Activated gamma-delta T cell treated with anti-CD3 and anti-CD28 coated beads, Interleukin-2, amount 50 U/mL, for 16 hours (primary cell): ENCODE measurements around the gene ENTPD2.
"Not testable (repeated sequence)": the region's sequence is repeated elsewhere in the genome, so short reads cannot be mapped to it uniquely, and the experiment has no call there.

Source experiments
- DNase-seq: peaks from one replicate; pipeline ENCODE4 v3.0.0-alpha.2; 2020; ENCODE audit warnings: low read depth

ENTPD2 gene

GRCh38 chr9:137064027-137064879, 10.4 kb upstream of the ENTPD2 start:
- DNase-seq, result no peak

DNA sequence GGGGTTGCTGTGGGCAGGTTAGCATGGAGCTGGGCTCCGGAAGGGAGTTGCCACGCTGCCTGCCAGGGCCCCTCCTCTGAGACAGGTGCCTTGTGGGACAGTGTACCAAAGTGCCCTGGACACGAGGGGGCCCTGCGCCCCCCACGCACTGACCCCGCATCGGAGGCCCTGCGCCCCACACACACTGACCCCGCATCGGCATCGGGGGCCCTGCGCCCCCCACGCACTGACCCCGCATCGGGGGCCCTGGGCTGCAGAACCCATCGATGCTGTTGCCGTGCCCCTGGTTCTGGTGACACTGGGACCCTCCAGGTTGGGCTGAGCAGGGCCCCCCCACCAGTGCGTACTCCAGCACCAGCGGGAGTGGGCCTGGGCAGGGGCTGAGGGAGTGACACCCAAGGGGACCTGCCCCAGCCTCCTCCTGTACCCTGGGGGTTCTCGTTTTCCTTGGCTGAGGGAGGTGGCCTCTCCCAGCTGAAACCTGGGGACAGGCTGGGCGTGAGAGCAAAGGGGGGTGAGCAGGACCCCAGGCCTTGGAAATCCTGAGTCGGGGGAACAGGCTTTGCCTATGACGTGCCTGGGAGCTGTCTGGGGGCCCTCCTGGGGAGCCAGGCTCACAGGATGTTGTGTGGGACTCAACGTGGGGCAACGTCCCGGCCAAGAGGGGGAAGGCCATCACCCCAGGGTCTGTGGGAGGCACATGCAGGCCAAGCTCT, 9.6 kb upstream of the ENTPD2 start:
- DNase-seq, result no peak

DNA sequence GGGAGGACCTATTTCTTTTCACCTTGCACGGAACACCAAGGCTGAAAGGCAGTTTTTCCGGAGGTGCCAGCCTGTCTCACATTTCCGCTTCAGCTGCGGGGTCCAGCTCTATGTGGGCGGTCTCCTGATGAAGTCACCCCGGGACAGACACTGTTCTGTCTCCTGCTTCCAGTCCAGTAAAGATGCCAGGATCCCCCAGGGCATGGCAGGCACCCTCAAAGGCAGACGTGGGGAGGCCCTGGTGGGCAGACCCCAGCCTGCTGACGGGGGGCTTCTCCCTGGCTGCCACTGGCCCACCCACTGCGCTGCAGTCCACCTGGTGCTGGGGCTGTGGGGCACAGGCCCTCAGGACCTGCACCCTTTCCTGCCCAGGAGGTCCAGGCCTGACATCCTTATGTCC, 8.9 kb upstream of the ENTPD2 start:
- DNase-seq, result not testable (repeated sequence)

- DNase-seq, result no peak
Observed at GRCh38 chr9:137062384-137062783, 8.5 kb upstream of the ENTPD2 start.

DNA sequence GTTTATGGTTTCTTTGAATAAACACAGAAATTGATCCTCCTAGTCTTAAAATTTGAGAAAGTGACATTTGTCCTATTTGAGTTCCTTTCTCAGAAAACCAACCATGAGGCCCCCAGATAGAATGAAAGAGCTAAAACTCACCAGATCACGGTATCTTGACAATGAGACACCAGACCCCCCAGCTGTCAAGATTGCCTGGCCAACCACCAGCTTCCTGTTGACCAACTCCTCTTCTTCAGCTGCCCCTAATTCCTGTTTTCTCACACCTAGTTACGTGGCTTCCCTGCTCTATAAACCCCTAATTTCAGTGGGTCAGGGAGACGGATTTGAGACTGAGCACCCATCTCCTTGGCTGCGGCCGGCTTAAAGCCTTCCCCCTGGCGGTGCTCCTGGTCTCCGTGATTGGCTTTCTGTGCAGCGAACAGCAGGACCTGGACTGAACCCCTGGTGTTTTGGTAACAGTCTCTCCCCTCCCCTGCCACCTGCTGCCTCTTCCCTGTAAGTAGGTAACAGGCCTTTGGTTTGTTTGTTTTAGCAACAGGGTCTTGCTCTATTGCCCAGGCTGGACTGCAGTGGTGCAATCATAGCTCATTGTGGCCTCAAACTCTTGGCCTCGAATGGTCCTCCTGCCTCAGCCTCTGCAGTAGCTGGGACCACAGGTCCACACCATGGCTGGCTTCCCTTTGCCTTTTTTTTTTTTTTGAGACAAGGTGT, 4.8 kb upstream of the ENTPD2 start:
- no peak for DNase-seq

DNA sequence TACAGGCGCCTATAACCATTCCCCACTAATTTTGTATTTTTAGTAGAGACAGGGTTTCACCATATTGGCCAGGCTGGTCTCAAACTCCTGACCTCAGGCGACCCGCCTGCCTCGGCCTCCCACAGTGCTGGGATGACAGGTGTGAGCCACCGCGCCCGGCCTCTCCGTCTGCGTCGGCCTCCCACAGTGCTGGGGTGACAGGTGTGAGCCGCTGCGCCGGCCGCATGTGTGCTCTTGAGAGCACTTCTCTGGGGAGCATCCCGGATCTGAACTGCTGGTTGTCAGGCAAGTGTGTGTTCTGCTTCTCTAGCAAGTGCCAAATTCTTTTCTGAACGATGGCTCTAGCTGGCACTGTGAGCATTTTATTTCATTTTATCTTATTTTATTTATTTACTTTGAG, 3.7 kb upstream of the ENTPD2 start:
- DNase-seq, result no peak

DNA sequence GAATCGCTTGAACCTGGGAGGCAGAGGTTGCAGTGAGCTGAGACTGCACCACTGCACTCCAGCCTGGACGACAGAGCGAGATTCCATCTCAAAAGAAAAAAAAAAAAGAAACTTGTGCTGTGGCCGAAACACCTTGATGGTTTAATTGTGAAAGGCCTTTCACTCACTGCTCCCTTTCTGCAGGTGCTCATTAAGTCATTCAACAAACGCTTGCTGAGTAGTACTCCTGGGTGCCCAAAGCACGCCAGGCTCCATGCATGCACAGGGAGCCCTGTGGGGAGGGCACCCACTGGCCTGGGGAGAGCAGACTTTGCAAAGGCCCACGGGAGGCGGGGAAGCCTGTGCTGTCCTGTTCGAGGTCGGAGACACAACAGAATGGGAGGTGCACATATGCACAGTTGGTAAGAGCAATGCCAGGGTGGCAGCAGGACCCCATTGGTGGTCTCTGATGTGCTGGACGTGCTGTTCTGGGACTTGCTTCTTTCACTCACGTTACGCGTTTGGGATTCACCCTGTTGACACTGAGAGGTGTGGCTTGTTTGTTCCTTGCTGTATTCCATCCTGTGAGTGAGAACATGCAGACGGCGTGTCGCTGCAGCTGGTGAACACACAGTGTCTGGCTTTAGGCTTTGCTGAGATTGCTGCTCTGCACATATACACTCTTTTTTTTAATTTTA, 3.0 kb upstream of the ENTPD2 start:
- no peak for DNase-seq

DNA sequence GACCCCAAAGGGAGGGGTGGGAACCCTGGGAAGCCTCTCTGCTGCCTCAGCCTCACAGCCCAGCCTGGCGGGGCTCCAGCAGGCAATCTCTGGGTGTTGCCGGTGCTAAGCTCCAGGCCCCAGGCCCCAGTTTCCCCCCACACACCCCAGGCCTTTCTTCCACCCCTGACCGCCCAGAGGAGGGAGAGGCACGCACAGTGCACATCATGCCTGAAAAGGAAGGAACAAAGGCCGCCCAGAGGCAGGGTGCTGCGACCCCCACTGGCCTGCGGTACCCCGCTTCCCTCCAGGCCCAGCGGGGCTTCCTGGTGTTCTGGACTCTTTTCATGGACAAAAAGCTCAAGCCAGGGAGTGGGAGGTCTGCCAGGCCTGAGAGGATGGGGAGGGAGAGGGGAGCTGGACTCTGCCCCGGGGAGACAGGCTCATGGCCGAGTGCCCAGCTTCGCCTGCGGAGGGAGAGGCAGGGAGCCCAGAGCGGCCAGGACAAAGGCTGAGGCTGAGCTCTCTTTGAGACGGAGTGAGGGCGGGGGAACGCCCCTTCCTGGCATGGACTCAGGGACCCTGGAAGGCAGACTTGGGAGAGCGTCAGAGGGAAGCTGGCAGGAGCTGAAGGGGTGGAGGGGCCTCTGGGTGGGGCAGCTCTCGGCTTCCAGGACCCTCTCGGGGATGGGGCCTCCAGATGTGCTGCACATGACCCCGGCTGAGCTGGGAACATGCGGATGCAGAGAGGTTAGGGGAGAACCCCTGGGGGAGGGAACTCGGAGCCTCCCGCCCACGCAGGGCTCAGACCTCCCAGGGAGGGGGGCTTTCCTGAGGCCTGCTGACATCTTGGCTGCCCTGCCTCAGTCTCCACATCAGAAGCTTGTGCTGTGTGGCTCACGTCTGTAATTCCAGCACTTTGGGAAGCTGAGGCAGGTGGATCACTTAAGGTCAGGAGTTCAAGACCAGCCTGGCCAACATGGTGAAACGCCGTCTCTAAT, 1.8 kb upstream of the ENTPD2 start:
- DNase-seq, result no peak

DNA sequence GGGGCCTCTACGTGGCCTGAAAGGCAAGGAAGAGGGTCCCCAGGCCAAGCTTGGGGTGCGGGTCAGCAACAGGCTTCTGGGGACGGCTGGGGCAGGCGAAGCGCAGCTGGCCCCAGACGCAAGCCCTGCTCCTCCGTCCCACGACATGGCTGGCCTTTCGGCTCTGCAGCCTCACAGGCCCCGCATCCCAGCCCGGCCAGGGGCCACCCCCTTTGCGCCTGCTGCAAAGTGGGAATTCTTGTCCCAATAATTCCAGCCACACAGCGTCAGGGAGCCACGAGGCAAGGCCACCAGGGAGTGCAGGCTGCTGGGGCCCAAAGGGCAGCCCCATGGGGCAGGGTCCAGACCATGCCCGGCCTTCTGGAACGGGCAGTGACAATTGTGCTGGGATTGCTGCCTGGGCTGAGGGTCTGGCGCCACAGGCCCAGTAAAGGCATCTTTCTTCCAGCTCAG, 1.1 kb upstream of the ENTPD2 start:
- DNase-seq, result no peak

- DNase-seq, result no peak
Observed at GRCh38 chr9:137052998-137053943, 590 bp downstream of the ENTPD2 start.

GRCh38 chr9:137052293-137052692, 1.6 kb downstream of the ENTPD2 start:
- DNase-seq, result no peak

DNA sequence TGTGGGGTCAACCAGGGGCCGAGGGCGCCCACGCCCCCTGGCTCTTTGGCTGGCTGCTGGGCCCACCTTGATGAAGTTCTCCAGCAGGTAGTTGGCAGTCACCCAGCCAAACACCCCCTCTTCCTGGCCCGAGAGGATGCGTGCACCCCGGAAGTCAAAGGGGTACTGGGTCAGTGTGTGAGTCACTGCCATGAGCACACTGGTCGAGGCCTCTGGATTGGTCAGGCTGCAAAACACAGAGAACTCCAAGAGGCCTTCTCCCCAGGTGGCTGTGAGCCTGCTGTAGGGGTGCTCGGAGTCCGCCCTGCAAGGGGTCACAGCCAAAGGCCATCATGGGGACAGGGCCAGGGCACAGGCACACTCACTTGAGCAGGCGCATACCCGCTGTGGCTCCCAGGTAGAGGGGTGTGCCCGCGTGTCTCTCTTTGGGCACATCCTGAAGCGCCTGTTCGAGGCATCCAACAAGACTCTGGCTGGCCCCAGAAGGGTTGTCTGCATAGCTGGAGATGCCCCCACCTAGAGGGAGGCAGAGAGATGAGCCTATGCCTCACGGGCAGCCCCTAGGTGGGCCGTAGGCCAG, 2.6 kb downstream of the ENTPD2 start:
- DNase-seq, result no peak

DNA sequence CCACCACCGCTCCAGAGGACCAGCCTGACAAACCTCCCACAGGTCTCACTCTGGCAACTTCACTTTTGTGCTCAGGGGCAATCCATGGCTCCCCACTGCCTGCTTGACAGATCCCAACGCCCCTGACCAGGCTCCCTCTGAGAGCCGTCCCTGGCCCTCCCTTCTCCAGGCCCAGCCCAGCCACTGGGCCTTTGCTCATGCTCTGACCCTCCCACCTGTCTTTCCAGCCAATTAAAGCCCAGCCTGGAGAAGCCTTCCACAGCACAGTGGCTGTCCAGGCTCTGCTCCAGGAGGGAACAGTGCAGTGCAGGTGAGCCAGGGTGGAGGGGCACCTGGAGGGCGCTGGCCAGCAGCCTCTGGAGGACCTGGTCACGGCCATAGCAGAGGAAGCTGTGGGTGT, 3.3 kb downstream of the ENTPD2 start:
- DNase-seq, result no peak

DNA sequence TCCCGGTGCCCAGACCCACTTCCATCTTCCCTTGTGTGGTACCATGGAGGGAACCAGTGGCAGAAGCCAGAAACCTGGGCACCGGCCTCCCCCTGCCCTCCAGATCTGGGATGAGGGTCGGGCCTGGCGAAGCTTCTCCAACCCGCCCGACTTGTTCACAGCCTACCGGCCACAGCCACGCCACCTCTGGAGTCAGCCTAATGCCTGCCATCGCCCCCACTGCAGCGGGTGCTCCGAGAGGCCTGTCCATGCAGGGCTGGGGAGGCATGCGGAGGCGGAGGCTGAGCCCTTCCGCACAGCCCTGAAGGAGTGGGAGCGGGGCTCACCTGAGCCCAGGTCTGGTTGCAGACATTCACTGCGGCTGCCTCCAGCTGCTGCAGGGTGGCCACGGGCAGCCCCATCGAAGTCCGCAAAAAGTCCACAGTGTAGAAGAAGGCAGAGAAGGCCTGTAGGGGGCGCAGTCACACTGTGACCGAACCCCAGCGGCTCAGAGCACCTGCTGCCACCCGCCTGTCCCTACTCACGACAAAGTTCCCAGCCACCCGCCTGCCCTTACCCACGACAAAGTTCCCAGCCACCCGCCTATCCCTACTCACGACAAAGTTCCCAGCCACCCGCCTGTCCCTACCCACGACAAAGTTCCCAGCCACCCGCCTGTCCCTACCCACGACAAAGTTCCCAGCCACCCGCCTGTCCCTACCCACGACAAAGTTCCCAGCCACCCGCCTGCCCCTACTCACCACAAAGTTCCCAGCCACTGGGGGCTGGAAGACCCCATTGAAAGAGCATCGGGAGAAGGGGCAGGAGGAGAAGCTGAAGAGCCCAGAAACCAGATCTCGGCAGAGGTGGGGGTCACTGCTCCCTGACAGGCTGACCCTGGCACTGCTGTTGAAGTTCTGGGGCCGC, 4.1 kb downstream of the ENTPD2 start:
- DNase-seq, result no peak

DNA sequence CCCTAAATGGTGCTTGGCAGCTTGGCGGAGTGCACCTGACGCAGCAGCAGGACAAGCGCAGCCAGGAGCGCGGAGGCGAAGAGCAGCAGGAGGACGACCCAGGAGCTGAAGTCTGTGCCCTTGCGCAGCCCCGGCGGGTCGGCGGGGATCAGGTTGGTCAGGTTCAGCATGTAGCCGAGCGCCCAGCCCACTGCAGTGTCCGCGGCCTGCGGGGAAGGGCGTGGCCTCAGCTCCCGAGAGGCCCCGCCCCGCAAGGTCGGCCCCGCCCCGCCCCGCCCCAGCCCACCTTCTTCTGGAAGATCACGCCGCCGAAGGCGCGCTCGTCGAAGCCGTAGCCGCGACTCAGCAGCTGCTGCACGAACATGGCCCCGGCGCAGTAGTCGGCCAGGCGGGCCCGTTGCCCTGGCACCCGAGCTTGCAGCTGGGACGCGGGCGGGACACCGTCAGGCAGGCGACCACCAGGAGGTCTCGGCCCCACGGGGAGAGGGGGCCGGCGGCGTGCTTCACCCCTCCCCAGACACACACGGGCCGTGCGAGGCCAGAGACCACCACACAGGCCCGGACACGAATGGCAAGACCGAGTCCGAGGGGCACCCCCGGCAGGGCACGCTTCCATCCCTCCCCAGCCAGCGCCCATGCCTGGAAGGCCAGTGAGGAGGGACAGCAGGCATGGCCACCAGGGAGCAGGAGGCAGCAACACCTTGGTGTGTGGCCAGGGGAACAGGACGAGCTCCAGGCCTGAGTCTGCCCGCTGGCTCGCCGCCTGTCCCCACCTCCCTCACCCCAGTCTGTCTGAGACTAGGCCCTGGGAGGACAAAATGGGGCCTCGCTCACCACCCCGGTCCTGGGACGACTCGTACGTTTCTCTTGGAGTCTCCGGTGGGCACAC, 5.0 kb downstream of the ENTPD2 start:
- DNase-seq, result no peak

GRCh38 chr9:137046088-137046787, 7.6 kb downstream of the ENTPD2 start, which contains the start of gene NPDC1:
Gene NPDC1 (minus strand): TSS chr9:137046177. CDS start chr9:137045989, 188 bp downstream.
- DNase-seq, result peak; percentile 76
